IPS-NIHi7 (cell line): Measurements from ENCODE around the gene OOSP2.

Experiments used
- DNase-seq: peaks from one replicate; pipeline ENCODE4 v3.0.0; 2012; ENCODE audit warnings: mixed read lengths; ENCODE audit errors: extremely low spot score

The OOSP2 gene

DNA sequence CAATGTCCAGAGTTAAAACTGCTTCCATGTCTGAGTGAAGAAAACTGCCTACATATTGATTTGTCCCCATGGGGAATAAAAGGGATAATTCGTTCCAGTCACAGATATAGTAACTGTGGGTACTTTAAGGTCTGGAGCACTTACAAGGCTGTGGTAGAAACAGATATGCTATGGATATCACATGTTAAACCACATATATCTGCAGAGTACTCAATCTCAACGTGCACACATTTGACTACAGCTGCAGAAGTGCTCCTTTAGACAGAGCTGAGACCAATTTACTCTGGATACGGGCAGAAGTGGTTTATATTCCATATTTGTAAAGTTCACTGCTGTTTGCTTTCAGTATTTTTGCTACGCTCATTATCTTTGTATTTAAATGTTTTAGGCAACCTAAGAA lies 38.5 kb downstream of the OOSP2 start:
- DNase-seq, result no peak

DNA sequence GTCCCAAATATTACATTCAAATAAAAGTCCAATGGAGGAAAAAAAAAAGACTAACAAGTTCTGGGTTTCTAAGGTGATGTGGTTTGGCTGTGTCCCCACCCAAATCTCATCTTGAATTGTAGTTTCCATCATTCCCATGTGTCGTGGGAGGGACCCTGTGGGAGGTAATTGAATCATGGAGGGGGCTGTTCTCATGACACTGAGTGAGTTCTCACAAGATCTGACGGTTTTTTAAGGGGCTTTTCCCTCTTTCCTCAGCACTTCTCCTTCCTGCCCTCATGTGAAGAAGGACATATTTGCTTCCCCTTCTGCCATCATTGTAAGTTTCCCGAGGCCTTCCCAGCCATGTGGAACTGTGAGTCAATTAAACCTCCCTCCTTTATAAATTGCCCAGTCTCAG lies 40.3 kb downstream of the OOSP2 start:
- DNase-seq, result no peak

DNA sequence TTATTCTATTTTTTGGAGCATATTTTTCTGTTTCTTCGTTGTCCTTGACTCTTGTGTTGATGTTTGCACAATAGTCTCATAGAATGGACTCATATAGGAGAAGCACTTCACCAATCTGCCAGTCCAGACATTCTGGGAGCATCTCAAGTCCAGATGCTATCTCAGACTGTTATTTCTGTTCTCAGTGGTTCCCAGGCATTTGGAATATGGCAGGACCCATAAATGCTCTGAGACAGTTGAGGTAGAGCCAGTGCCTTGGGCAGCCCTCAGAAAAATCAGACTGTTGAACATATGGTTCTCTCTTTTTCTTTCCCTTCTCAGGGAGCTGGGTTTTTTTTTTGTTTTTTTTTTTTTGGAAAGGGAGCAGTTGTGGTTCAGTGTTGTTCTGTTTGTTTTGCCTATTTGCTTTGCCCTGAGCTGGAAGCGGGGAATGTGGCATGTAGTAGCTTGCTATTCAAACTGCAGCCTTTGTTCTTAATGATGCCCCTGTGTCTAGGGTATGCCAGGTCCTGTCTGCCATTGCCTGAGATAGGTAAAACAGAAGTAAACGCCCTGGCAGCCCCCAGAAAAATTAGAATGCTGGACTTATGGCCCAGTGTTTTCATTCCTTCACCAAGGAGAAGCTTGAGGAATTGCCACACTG lies 44.5 kb downstream of the OOSP2 start:
- DNase-seq, result no peak

DNA sequence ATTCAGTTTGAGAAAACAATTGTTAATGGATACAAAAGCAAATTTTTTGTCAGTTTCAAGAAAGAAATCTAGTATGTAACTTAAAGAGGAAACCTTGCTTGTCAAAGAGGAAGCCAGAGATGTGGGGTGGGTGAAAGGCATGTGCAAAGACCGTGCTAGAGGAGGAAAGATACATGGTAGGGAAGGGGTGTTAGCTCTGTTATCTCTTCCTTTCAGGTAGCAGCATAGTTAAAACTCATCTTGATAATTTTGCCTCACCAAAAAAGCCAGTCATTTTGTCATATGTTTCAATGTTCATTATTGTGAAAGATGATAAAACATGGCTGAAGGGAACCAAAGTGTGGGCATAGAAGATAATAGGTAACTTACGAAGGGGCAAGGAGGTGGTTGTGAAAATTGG lies 45.7 kb downstream of the OOSP2 start:
- no peak for DNase-seq

DNA sequence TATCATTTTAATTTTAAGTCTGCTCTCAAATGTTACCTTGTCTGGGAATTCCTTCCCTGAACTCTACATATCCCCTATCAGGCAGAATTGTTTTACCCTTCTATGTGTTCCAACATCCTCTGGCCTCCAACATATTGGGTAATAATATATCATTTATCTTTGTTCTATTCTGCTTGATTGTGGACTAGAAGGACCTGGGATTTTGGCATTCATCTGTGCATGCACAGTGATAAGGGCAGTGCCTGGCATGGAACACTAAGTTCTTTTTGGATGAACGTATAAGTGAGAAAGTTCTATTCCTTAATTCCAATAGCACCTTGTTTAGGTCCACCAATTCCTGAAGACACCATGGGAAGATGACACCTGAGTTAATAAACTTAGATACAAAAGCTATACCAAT lies 47.0 kb downstream of the OOSP2 start:
- no peak for DNase-seq

DNA sequence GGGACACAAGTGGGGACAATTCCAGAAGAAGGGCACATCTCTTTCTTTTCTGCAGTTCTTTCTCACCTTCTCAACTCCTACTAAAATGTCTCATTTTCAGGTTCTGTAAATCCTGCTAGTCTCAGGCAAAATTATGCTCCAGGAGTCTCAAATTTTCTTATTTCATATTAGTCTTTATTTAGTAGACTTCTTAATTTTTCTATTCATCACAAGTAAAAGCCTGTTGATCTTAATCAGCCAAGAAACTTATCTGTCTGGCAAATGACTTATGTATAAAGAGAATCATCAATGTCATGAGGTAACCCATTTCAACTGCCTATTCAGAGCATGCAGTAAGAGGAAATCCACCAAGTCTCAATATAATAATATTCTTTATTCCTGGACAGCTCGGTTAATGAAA lies 48.2 kb downstream of the OOSP2 start, which contains the start of gene MS4A2:
Gene MS4A2, plus strand, starts transcription at position 301 of the 400 bp plus-strand sequence. CDS start 102 bp downstream, outside the sequence.
- DNase-seq, result no peak

DNA sequence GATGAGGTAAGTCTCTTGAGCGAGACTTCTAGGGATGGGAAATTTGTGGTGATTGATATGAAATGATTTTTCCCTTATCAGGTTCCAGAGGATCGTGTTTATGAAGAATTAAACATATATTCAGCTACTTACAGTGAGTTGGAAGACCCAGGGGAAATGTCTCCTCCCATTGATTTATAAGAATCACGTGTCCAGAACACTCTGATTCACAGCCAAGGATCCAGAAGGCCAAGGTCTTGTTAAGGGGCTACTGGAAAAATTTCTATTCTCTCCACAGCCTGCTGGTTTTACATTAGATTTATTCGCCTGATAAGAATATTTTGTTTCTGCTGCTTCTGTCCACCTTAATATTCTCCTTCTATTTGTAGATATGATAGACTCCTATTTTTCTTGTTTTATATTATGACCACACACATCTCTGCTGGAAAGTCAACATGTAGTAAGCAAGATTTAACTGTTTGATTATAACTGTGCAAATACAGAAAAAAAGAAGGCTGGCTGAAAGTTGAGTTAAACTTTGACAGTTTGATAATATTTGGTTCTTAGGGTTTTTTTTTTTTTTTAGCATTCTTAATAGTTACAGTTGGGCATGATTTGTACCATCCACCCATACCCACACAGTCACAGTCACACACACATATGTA lies 55.4 kb downstream of the OOSP2 start:
- no peak for DNase-seq

DNA sequence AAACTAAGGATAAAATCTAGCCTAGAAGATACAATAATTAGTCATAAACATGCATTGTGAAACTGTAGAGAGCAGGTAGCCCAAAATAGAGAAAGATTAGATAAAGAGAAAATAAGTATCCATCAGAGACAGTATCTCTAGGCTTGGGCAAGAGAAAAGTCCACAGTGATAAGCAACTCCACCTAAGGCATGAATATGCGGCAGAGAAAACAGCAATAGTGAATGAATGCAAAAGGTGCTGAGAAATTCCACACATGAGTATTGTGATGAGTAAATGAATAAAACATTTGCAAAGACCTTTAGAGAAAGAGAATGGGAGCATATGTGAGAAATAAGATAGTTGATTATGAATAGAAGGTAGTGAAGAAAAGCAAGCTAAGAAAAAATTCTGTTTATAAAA lies 57.0 kb downstream of the OOSP2 start:
- DNase-seq, result no peak
